ENCODE results near the gene IER2. TPM values are rescaled to one million over a fixed set of nuclear protein-coding genes. Genes with fewer than 3 reads are reported as not detected.
A peak's percentile ranks its signal among the peaks of the same experiment; 100 is the strongest.

The IER2 gene
- total and polyA plus RNA-seq, 11 donors, result 17.6 to 101 (median 29.1) TPM

GRCh38 chr19:13104360-13104847, 45.8 kb upstream of the IER2 start:
- no peaks in the 10 kb centered on the region for H3K27me3 ChIP-seq
- ATAC-seq, result peak; percentile 15 to 58 (median 22)
- H3K9me3 ChIP-seq, result no peaks in the 10 kb centered on the region
- peak; percentile 49 to 82 (median 66) for TF ChIP-seq CTCF (IDR thresholded peaks at IDR 0.05)
- TF ChIP-seq POLR2A (IDR thresholded peaks at IDR 0.05), result no peak
- intact Hi-C loops (cut with DNase I), result loop anchor here in 7 of 10 donors (2.0 to 5.0 kb wide), 3 partner anchors 46 to 158 kb away; partner anchors contain the start of genes IER2 (in 7 of the 7) and STX10 (in 7 of the 7)
- H3K4me1 ChIP-seq, result peaks cover 6 to 61% (median 44%) of the 10 kb centered on the region in 12 donors
- WGBS, 4 donors, result 25 to 47% (median 30%) methylated on average over 24 to 33 of the region's 33 CpGs
- DNase-seq, result peak; percentile 83 to 89 (median 88)
- peaks cover 0 to 16% (median 9%) of the 10 kb centered on the region in 9 donors for H3K36me3 ChIP-seq
- H3K4me3 ChIP-seq, result peak overlapping the region in 9 of 12 donors; percentile 8 to 60 (median 27)
- peak overlapping the region; percentile 43 to 98 (median 92) for H3K27ac ChIP-seq

- ATAC-seq (no peak), DNase-seq (peak in 2 of 5 donors; percentile 27 to 36)
- peak overlapping the region; percentile 38 to 98 (median 92) for H3K27ac ChIP-seq
- no peaks in the 10 kb centered on the region for H3K27me3 ChIP-seq
- no peak for TF ChIP-seq POLR2A (IDR thresholded peaks at IDR 0.05)
- peak in 1 of 12 donors; percentile 1 for TF ChIP-seq CTCF (IDR thresholded peaks at IDR 0.05)
- H3K9me3 ChIP-seq, result no peaks in the 10 kb centered on the region
- H3K4me3 ChIP-seq, result peak overlapping the region in 8 of 12 donors; percentile 18 to 60 (median 28)
- WGBS, 4 donors, result 66 to 82% (median 73%) methylated on average over 25 to 29 of the region's 29 CpGs
- intact Hi-C loops (cut with DNase I), result loop anchor here in 7 of 10 donors (2.0 to 5.0 kb wide), 3 partner anchors 46 to 157 kb away; partner anchors contain the start of genes IER2 (in 7 of the 7) and STX10 (in 7 of the 7)
- peaks cover 0 to 23% (median 14%) of the 10 kb centered on the region in 9 donors for H3K36me3 ChIP-seq
- peaks cover 6 to 55% (median 41%) of the 10 kb centered on the region in 12 donors for H3K4me1 ChIP-seq
Observed at GRCh38 chr19:13104848-13105711, 45.1 kb upstream of the IER2 start.

- Histone ChIP-seq H3K9me3 (no peaks in the 10 kb centered on the region), H3K4me3 (no peak overlapping the region), H3K27ac (no peak overlapping the region), H3K27me3 (no peaks in the 10 kb centered on the region), H3K4me1 (peaks cover 0 to 14% (median 2%) of the 10 kb centered on the region in 12 donors), H3K36me3 (peaks cover 0 to 54% (median 39%) of the 10 kb centered on the region in 9 donors)
- ATAC-seq, result peak in 1 of 4 donors; percentile 7
- TF ChIP-seq POLR2A (IDR thresholded peaks at IDR 0.05), result no peak
- no peak for TF ChIP-seq CTCF (IDR thresholded peaks at IDR 0.05)
- DNase-seq, result no peak
- intact Hi-C loops (cut with DNase I), result loop anchor here in 1 of 10 donors (10.0 kb wide), 1 partner anchor 155 kb away; no protein-coding TSS in a partner anchor
- 94 to 97% (median 96%) methylated on average over 12 to 30 of the region's 30 CpGs for WGBS, 4 donors
Observed at GRCh38 chr19:13109361-13110098, 40.7 kb upstream of the IER2 start.

Measured in heart left ventricle (tissue), 16 donors.